Activated CD8-positive, alpha-beta memory T cell treated with anti-CD3 and anti-CD28 coated beads for 48 hours (primary cell): Measurements from ENCODE around the gene MYO3B.
"Not testable (repeated sequence)": the region's sequence is repeated elsewhere in the genome, so short reads cannot be mapped to it uniquely, and the experiment has no call there.

Source experiments
- DNase-seq, 3 experiments: peaks; one replicate each; pipeline ENCODE4 v3.0.0-alpha.2; 2020; ENCODE audit warnings: low read depth in 2 of 3, low spot score in 2 of 3

The MYO3B gene

GRCh38 chr2:170587117-170587516, 409.2 kb downstream of the MYO3B start:
- no peak for DNase-seq

DNA sequence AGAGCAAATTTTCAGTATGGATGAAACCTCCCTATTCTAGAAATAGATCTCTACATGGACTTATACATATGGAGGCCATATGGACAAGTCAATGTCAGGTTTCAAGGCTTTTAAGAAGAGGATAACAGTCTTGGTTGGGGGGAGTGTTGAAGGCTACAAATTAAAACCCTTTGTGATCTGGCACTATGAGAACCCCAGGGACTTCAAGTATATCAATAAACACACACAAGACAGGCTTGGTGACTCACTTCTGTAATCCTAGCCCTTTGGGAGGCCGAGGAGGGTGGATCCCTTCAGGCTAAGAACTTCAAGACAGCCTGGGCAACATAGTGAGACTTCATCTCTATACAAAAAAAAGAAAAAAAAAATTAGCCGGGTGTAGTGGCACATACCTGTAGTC, 410.0 kb downstream of the MYO3B start:
- DNase-seq: no peak

GRCh38 chr2:170588729-170589128, 410.8 kb downstream of the MYO3B start:
- DNase-seq: no peak

- no peak for DNase-seq
These were observed 418.6 kb downstream of the MYO3B start for GRCh38 chr2:170596576-170596975.

- no peak for DNase-seq
These were observed 420.1 kb downstream of the MYO3B start for GRCh38 chr2:170598067-170598395.

GRCh38 chr2:170601489-170601888, 423.5 kb downstream of the MYO3B start:
- no peak for DNase-seq

DNA sequence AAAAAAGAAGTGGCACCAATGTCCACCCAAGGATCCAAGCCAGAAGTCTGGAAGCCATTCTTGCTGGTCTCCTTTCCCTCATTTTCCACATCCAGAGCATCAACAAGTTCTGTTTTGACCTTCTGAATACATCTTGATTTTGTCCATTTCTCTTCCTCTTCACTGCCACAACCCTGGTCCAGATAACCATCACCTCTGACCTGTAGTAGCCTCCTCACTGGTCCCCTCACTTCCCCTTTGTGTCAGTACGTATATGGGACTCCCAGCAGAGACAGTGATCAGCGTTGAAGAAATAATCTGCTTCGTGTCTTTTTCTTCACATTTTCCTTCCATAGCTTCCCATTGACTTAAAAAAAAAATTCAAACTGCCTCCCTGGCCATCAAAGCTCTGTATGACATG, 427.9 kb downstream of the MYO3B start:
- no peak for DNase-seq

DNA sequence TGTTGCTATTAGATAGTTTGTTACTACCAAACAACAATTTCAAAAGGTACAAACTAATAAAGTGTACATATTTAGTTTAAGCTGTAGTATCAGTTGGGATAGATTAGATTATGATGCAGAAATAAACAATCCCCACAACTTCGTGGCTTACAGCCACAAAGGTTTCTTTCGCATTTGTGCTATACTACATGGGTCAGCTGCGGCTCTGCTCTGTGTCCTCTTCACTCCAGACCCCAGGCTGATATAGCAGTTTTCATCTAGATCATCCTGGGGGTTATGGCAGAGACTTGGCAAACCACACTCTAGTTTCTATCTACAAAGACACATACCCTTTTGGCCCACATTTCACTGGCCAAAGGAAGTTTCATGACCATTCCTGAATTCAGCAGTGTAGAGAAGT, 429.2 kb downstream of the MYO3B start:
- no peak for DNase-seq

GRCh38 chr2:170610615-170611014, 432.7 kb downstream of the MYO3B start:
- no peak for DNase-seq

DNA sequence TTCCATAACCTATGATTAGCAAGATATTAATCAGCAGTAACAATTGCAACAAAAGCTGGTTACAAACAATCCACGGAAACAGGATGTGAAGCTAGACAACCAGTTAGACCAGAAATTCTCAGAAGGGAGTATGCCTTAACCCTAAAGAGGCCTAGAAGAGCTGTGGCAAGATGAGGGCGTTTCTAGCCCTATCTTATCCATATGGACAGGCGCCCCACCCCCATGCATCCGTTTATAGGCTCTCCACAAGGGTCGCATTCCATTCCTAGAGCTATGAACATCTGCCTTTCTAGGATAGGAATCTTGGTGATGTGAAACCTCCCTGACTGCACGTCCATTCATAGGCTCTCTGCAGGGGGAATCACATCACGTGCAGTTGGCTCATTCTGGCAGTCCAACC, 441.0 kb downstream of the MYO3B start:
- DNase-seq: not testable (repeated sequence)

DNA sequence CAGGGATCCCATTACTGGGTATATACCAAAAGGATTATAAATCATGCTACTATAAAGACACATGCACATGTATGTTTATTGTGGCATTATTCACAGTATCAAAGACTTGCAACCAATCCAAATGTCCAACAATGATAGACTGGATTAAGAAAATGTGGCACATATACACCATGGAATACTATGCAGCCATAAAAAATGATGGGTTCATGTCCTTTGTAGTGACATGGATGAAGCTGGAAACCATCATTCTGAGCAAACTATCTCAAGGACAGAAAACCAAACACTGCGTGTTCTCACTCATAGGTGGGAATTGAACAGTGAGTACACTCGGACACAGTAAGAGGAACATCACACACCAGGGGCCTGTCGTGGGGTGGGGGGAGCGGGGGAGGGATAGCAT, 457.1 kb downstream of the MYO3B start:
- not testable (repeated sequence) for DNase-seq

- DNase-seq: no peak
These were observed 461.7 kb downstream of the MYO3B start for GRCh38 chr2:170639635-170640034.

GRCh38 chr2:170641961-170642360, 464.0 kb downstream of the MYO3B start:
- no peak for DNase-seq

DNA sequence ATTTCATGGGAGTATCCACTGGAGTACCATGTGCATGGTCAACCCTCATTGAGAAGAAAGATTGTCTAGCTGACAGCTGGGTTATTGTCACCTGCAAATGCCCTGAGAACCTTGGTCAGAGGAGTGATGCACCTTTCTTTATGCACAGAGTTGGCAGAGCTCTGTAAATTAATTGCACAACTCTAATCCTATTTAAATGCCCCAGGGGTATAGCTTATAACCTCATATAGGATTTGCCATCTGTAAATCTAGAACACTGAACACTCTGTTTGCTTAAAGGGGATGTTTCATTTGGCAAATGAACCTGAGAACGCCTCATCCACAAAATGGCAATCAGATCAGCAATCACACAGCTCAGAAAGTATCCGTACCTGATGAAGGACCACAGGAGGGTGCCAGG, 465.4 kb downstream of the MYO3B start:
- no peak for DNase-seq

GRCh38 chr2:170647741-170648436, 469.9 kb downstream of the MYO3B start:
- no peak for DNase-seq

DNA sequence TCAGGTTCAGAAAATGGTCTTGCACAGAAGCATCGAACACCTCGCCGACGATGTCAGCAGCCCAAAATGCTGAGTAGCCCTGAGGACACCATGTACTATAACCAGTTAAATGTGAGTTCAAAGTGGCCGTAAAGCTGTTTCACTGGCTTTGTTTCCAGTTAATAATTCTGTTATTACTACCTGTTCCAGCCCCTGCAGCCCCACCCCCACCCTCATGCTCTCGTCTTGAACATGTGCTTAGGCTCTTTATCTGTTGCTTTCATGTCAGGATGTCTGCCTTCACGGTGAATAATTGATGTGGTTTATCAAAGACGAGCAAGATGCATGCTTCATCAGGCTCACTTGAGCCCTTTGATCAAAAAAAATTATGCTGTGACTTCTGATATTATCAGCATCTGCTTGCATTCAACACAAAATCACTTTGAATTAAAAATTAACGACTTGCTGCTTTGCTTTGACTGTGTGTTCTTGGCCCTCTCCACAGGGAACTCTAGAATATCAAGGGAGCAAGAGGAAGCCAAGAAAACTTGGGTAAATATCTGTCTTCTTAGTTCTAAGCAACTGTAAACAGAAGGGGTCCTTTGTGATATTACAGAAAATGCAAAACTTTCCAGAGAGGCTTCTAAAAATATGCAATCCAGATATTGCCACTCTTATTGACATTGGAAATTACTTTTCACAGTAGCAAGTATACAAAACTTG, 473.8 kb downstream of the MYO3B start:
- no peak for DNase-seq

- no peak for DNase-seq
These were observed 474.9 kb downstream of the MYO3B start for GRCh38 chr2:170652637-170653417.

DNA sequence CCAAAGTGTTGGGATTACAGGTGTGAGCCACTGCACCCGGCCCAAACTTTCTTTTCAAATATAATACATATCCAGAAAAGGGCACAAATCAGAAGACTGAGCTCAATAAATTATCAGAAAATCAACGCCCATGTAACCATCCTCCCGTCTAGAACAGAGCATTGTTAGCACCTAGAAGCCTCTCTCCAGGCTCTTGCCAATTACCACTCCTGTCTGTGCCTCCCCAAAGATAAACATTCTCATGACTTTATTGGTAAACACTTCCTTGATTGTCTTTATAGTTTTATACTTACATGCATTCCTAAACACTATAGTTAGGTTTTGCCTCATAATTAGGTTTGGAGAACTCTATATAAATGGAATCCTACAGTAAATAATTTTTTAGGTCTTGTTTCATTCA, 478.7 kb downstream of the MYO3B start:
- DNase-seq: no peak

GRCh38 chr2:170660409-170660808, 482.5 kb downstream of the MYO3B start:
- DNase-seq: no peak

- no peak for DNase-seq
These were observed 487.8 kb downstream of the MYO3B start for GRCh38 chr2:170665743-170666142.

- DNase-seq: no peak
These were observed 492.0 kb downstream of the MYO3B start for GRCh38 chr2:170669909-170670308.

- no peak for DNase-seq
These were observed 492.7 kb downstream of the MYO3B start for GRCh38 chr2:170670651-170671050.
